B cell (primary cell): Measurements from ENCODE around the gene DHRS1. TPM values are rescaled to one million over a fixed set of nuclear protein-coding genes. Genes with fewer than 3 reads are reported as not detected.

Experiments
- ATAC-seq: fragments of 200-7000 bp; cut with Tn5 transposase; one replicate; pipeline ENCODE4 v1.10.0; 2021; ENCODE audit warnings: low read depth, mild to moderate bottlenecking, moderate number of reproducible peaks, moderate library complexity
- CTCF ChIA-PET: fragments of 350-600 bp; sonication (Branson Sonifier 250); formaldehyde crosslinking; loops from one replicate; lab custom pipeline; 2021; ENCODE audit warnings: antibody characterized with exemption, inconsistent platforms; lab: Charles Lee
- POLR2A ChIA-PET: fragments of 350-600 bp; sonication (Branson Sonifier 250); formaldehyde crosslinking; loops from one replicate; lab custom pipeline; 2021; ENCODE audit warnings: antibody characterized with exemption; lab: Charles Lee
- DNase-seq: peaks from one replicate; pipeline ENCODE4 v3.0.0; 2013
- H2AFZ ChIP-seq: 2 replicates; pipeline ENCODE4 v1.6.1; 2012; ENCODE audit warnings: mild to moderate bottlenecking, low read depth, low read length; ENCODE audit not compliant: insufficient read depth, poor library complexity, severe bottlenecking
- H3K27ac ChIP-seq, 2 donors: 1 replicate in 1 of 2; 2 replicates in 1 of 2; pipeline ENCODE4 v1.5.1; 2012 to 2013; ENCODE audit warnings: low read length in 2 of 2, mild to moderate bottlenecking in 2 of 2, moderate library complexity in 1 of 2
- H3K27me3 ChIP-seq, 4 experiments: fragments of 200-600 bp in 1 of 4; sonication (generic) in 1 of 4; replicated peaks in 1 of 4; 1 replicate in 2 of 4; 2 replicates in 2 of 4; pipeline versions ENCODE4 v1.6.1 to v1.7.0; 2013 to 2016; ENCODE audit warnings: low read length in 3 of 4, mild to moderate bottlenecking in 2 of 4, mixed read lengths in 1 of 4, moderate library complexity in 1 of 4; ENCODE audit not compliant: insufficient read depth in 4 of 4, control insufficient read depth in 3 of 4; ENCODE audit errors: control extremely low read depth in 1 of 4
- H3K36me3 ChIP-seq, 2 experiments: replicated peaks in 1 of 2; 1 replicate in 1 of 2; 2 replicates in 1 of 2; pipeline versions ENCODE4 v1.6.1 to v1.7.1; 2013; ENCODE audit warnings: low read length in 1 of 2; ENCODE audit not compliant: insufficient read depth in 2 of 2, control insufficient read depth in 1 of 2; ENCODE audit errors: control extremely low read depth in 1 of 2, extremely low read depth in 1 of 2
- H3K4me1 ChIP-seq, 2 donors: fragments of 200-600 bp in 1 of 2; sonication (generic) in 1 of 2; 1 replicate in 1 of 2; 2 replicates in 1 of 2; pipeline versions ENCODE4 v1.5.1 to v1.6.1; 2013 to 2017; ENCODE audit warnings: low read length in 2 of 2; ENCODE audit not compliant: control insufficient read depth in 2 of 2, insufficient read depth in 2 of 2
- H3K4me2 ChIP-seq: replicated peaks from 2 replicates; pipeline ENCODE3; 2012; ENCODE audit warnings: mild to moderate bottlenecking, low read depth, low read length; ENCODE audit not compliant: poor library complexity, severe bottlenecking
- H3K4me3 ChIP-seq, 5 experiments: fragments of 200-600 bp in 1 of 5; sonication (generic) in 1 of 5; 1 replicate in 3 of 5; 2 replicates in 2 of 5; pipeline versions ENCODE4 v1.5.1 to v1.7.0; 2011 to 2016; ENCODE audit warnings: low read length in 4 of 5, mild to moderate bottlenecking in 4 of 5, low read depth in 2 of 5, control low read depth in 1 of 5, moderate library complexity in 1 of 5; ENCODE audit not compliant: insufficient read depth in 1 of 5; ENCODE audit errors: control extremely low read depth in 1 of 5, extremely low read depth in 1 of 5
- H3K79me2 ChIP-seq: fragments of 200-600 bp; sonication (generic); one replicate; pipeline ENCODE4 v1.6.0; 2016; ENCODE audit warnings: low read length; ENCODE audit not compliant: control insufficient read depth, insufficient read depth
- H3K9ac ChIP-seq: fragments of 200-600 bp; sonication (generic); 2 replicates; pipeline ENCODE4 v1.6.1; 2017; ENCODE audit warnings: mild to moderate bottlenecking, low read length, moderate library complexity
- H3K9me3 ChIP-seq, 3 donors: one replicate each; pipeline versions ENCODE4 v1.6.1 to v1.7.1; 2013; ENCODE audit warnings: low read length in 2 of 3; ENCODE audit not compliant: control insufficient read depth in 2 of 3, insufficient read depth in 1 of 3; ENCODE audit errors: control extremely low read depth in 1 of 3
- H4K20me1 ChIP-seq: 2 replicates; pipeline ENCODE4 v1.6.0; 2012; ENCODE audit warnings: mild to moderate bottlenecking, low read length; ENCODE audit not compliant: insufficient read depth, control insufficient read depth, poor library complexity, severe bottlenecking
- H3K27ac Mint-ChIP-seq: one replicate; pipeline ENCODE4 v1.8.0; 2021; ENCODE audit warnings: mixed read lengths
- H3K27me3 Mint-ChIP-seq: one replicate; pipeline ENCODE4 v1.8.0; 2021; ENCODE audit warnings: mixed read lengths
- H3K4me1 Mint-ChIP-seq: one replicate; pipeline ENCODE4 v1.8.0; 2021; ENCODE audit warnings: mixed read lengths
- H3K4me3 Mint-ChIP-seq: one replicate; pipeline ENCODE4 v1.8.0; 2021; ENCODE audit warnings: mixed read lengths
- H3K9me3 Mint-ChIP-seq: one replicate; pipeline ENCODE4 v1.8.0; 2022; ENCODE audit warnings: mixed read lengths; ENCODE audit not compliant: insufficient read depth
- CTCF ChIP-seq: fragments of 200-600 bp; IDR thresholded peaks from one replicate; pipeline ENCODE4 v1.8.0; 2022; ENCODE audit warnings: antibody characterized with exemption, mild to moderate bottlenecking
- EZH2 ChIP-seq: IDR thresholded peaks from 2 replicates; pipeline ENCODE4 v1.6.1; 2012; ENCODE audit warnings: borderline replicate concordance, low read depth, mild to moderate bottlenecking, moderate library complexity, low read length; ENCODE audit not compliant: insufficient read depth, poor library complexity, severe bottlenecking
- WGBS: methylation state at CpG from one replicate; pipeline ENCODE4 v1.1.5; 2013; ENCODE audit warnings: missing lambda C conversion rate; ENCODE audit not compliant: insufficient coverage; 5-methylcytosine and 5-hydroxymethylcytosine counted together
- intact Hi-C: fragments of 100-400 bp; cut with micrococcal nuclease; formaldehyde crosslinking; loops from one replicate; pipeline ENCODE4 v1.10.0; 2022
- polyA plus RNA-seq: library from polyadenylated mRNA; depleted of rRNA; stranded (reverse); fragments of >200 nt; gene quantifications from 2 replicates; pipeline ENCODE4 v1.2.3, GENCODE V29; 2012
- total RNA-seq, 2 donors: library from RNA; stranded (reverse); fragments of 120-200 nt in 1 of 2; gene quantifications; 1 replicate in 1 of 2; 2 replicates in 1 of 2; pipeline versions ENCODE4 v1.2.3 to v1.2.4, GENCODE V29; 2013 to 2022

DHRS1 gene
- total and polyA plus RNA-seq, 2 donors (not counting 1 experiment from before 2014, with no cell fraction given): 42.7 to 76.9 TPM

- Histone ChIP-seq H3K4me2 (peak within 1 kb of the TSS; percentile 86), H3K4me1 (peaks cover 32 to 39% of the 10 kb centered on the region in 2 donors), H3K79me2 (peaks cover 20% of the 10 kb centered on the region), H3K27ac (peak within 1 kb of the TSS; percentile 93 to 97), H3K27me3 (no peaks in the 10 kb centered on the region), H4K20me1 (no peaks in the 10 kb centered on the region), H3K9ac (peak within 1 kb of the TSS; percentile 90), H3K4me3 (peak within 1 kb of the TSS; percentile 45 to 96 (median 93)), H2AFZ (peak within 1 kb of the TSS; percentile 79), H3K36me3 (peaks cover 0 to 30% of the 10 kb centered on the region in 2 experiments), H3K9me3 (no peaks in the 10 kb centered on the region)
- intact Hi-C loops: loop anchor here (1.0 to 10.0 kb wide), 12 partner anchors 8 to 160 kb away; partner anchors contain the start of genes CHMP4A, DCAF11, EMC9 and GMPR2
- DNase-seq: peak; percentile 98
- peak within 1 kb of the TSS; percentile 94 for H3K27ac Mint-ChIP-seq
- H3K4me3 Mint-ChIP-seq: peak within 1 kb of the TSS; percentile 94
- ATAC-seq: peak; percentile 87
- H3K27me3 Mint-ChIP-seq: no peaks in the 10 kb centered on the region
- under 1% methylated on average over 59 of the region's 61 CpGs for WGBS
- peaks cover 48% of the 10 kb centered on the region for H3K4me1 Mint-ChIP-seq
- CTCF ChIA-PET: interaction anchor here (1.0 to 4.2 kb wide), 22 partner anchors 8 to 179 kb away, joined by 3 to 40 read pairs (median 4); partner anchors contain the start of genes CHMP4A, CIDEB, IRF9 and LTB4R
- POLR2A ChIA-PET: interaction anchor here (0.6 to 2.9 kb wide), 19 partner anchors 9 to 711 kb away, joined by 3 to 51 read pairs (median 5); partner anchors contain the start of genes CBLN3, DCAF11, DHRS1 and EMC9
- peak; percentile 75 for TF ChIP-seq CTCF
- TF ChIP-seq EZH2: no peak
- H3K9me3 Mint-ChIP-seq: no peaks in the 10 kb centered on the region
Measured at GRCh38 chr14:24271134-24271833, 28.3 kb downstream of the DHRS1 start, which contains the start of gene RABGGTA. Gene RABGGTA (minus strand): TSS chr14:24271597. CDS start chr14:24271115, 482 bp downstream.
